BE2C (cell line): ENCODE measurements around the gene IL4R.

ENCODE experiments used
- DNase-seq: peaks from one replicate; pipeline ENCODE4 v3.0.0-alpha.2; 2020
- H3K27me3 ChIP-seq: fragments of 250-450 bp; sonication (Bioruptor Pico); 2 replicates; pipeline ENCODE4 v1.5.1; 2020; ENCODE audit warnings: mild to moderate bottlenecking
- H3K36me3 ChIP-seq: fragments of 250-450 bp; sonication (Bioruptor Pico); 2 replicates; pipeline ENCODE4 v1.5.1; 2020; ENCODE audit warnings: mild to moderate bottlenecking
- H3K4me1 ChIP-seq: fragments of 250-450 bp; sonication (Bioruptor Pico); 2 replicates; pipeline ENCODE4 v1.5.1; 2020
- H3K4me3 ChIP-seq: 2 replicates; pipeline ENCODE4 v1.5.1; 2011; ENCODE audit warnings: low read depth, low read length
- H3K9me3 ChIP-seq: fragments of 250-450 bp; sonication (Bioruptor Pico); 2 replicates; pipeline ENCODE4 v1.5.1; 2020
- TF ChIP-seq, protein P1 (sequence below): IDR thresholded peaks from 2 replicates; pipeline ENCODE4 v1.5.1; 2012; ENCODE audit warnings: mild to moderate bottlenecking, low read depth, low read length

The IL4R gene

GRCh38 chr16:27335349-27336053 is 21.7 kb downstream of the IL4R start:
- H3K4me3 ChIP-seq: no peak overlapping the region
- TF ChIP-seq, protein P1, sequence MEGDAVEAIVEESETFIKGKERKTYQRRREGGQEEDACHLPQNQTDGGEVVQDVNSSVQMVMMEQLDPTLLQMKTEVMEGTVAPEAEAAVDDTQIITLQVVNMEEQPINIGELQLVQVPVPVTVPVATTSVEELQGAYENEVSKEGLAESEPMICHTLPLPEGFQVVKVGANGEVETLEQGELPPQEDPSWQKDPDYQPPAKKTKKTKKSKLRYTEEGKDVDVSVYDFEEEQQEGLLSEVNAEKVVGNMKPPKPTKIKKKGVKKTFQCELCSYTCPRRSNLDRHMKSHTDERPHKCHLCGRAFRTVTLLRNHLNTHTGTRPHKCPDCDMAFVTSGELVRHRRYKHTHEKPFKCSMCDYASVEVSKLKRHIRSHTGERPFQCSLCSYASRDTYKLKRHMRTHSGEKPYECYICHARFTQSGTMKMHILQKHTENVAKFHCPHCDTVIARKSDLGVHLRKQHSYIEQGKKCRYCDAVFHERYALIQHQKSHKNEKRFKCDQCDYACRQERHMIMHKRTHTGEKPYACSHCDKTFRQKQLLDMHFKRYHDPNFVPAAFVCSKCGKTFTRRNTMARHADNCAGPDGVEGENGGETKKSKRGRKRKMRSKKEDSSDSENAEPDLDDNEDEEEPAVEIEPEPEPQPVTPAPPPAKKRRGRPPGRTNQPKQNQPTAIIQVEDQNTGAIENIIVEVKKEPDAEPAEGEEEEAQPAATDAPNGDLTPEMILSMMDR: no peak
- H3K27me3 ChIP-seq: no peaks in the 10 kb centered on the region
- DNase-seq: no peak
- no peaks in the 10 kb centered on the region for H3K4me1 ChIP-seq
- H3K36me3 ChIP-seq: no peaks in the 10 kb centered on the region
- no peaks in the 10 kb centered on the region for H3K9me3 ChIP-seq

DNA sequence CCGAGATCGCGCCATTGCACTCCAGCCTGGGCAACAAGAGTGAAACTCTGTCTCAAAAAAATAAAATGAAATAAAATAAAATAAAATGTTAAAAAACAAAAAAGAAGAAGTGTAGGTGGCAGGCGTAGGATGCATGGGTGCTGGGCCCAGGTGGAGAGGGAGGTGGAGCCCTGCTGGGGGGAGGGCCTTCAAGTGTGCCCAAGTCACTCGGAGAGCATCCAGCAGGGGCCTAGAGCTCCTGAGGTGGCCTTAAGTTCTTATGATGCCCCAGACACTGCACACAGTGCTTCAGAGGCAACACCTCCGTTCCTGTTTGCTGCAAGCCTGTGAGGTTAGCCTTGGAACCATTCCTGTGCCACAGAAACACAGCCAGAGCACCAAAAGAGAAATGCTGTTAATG is 23.2 kb downstream of the IL4R start:
- Histone ChIP-seq H3K36me3 (no peaks in the 10 kb centered on the region), H3K4me1 (no peaks in the 10 kb centered on the region), H3K4me3 (no peak overlapping the region), H3K9me3 (no peaks in the 10 kb centered on the region), H3K27me3 (no peaks in the 10 kb centered on the region)
- no peak for DNase-seq
- TF ChIP-seq, protein P1: no peak

GRCh38 chr16:27339180-27339579 is 25.4 kb downstream of the IL4R start:
- H3K9me3 ChIP-seq: no peaks in the 10 kb centered on the region
- H3K4me1 ChIP-seq: no peaks in the 10 kb centered on the region
- H3K4me3 ChIP-seq: no peak overlapping the region
- no peaks in the 10 kb centered on the region for H3K36me3 ChIP-seq
- no peaks in the 10 kb centered on the region for H3K27me3 ChIP-seq
- DNase-seq: no peak
- TF ChIP-seq, protein P1: no peak

- Histone ChIP-seq H3K4me3 (no peak overlapping the region), H3K27me3 (no peaks in the 10 kb centered on the region), H3K36me3 (no peaks in the 10 kb centered on the region), H3K4me1 (no peaks in the 10 kb centered on the region), H3K9me3 (no peaks in the 10 kb centered on the region)
- no peak for DNase-seq
- TF ChIP-seq, protein P1: no peak
These were observed 26.9 kb downstream of the IL4R start for GRCh38 chr16:27340654-27341053.

DNA sequence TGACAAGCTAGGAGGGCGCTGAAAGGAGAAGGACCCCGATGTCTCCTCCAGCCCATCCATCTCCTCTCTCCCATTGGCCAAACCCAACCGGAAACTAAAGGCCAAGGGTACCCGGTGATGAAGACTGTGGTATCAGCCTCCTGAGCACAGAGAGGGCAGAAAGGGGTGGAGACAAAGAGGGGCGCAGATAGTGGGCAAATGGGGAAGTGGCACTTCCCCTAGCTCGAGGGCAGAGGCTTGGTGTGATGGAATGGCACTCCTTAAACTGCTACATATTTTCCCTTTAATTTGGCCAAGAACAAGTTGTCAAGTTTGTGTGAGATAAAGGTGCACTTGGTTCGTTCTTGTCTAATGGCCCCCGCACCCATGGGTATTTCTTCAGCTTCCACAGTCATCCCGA is 27.8 kb downstream of the IL4R start:
- H3K9me3 ChIP-seq: no peaks in the 10 kb centered on the region
- H3K36me3 ChIP-seq: no peaks in the 10 kb centered on the region
- no peaks in the 10 kb centered on the region for H3K4me1 ChIP-seq
- DNase-seq: no peak
- TF ChIP-seq, protein P1: no peak
- no peak overlapping the region for H3K4me3 ChIP-seq
- H3K27me3 ChIP-seq: no peaks in the 10 kb centered on the region

- H3K4me3 ChIP-seq: no peak overlapping the region
- no peaks in the 10 kb centered on the region for H3K4me1 ChIP-seq
- H3K36me3 ChIP-seq: no peaks in the 10 kb centered on the region
- TF ChIP-seq, protein P1: no peak
- no peak for DNase-seq
- no peaks in the 10 kb centered on the region for H3K27me3 ChIP-seq
- H3K9me3 ChIP-seq: no peaks in the 10 kb centered on the region
These were observed 28.2 kb downstream of the IL4R start for GRCh38 chr16:27341971-27342370.
